NAMALWA (cell line): Measurements from ENCODE around the gene QARS1.

Experiments used
- DNase-seq: peaks from one replicate; pipeline ENCODE4 v3.0.0-alpha.2; 2015; ENCODE audit warnings: low spot score

QARS1 gene

DNA sequence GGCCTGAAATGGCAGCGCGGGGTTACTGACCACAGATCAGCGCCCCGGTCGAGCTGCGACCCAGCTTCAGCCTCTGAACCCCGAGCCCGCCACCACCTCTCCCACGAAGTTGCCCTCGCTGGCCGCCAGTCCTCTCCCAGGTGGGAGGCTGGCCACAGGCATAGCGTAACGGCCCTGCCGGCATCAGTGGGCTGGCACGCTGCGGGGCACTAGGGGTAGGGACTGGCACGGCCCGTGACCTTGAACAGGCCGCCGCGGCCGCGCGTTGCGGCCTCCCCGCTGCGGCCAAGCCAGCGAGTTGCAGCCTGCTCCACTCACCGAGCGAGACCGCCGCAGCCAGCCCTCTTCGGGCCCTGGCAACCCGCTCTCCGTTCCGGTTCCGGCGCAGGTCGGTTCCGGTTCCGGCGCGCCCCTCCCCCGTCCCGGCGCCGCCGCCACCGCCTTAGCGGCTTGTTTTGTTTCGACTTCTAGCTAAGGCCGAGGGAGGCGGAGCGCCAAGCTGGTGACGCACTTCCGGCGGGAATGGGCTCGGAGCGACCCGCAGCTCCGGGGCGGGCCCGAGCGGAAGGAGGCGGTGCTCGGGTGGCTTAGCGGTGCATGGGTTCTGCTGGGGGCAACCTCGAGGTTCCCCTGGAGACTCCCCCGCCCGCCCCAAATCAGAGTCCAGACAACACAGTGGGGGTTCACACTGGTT lies 16.0 kb upstream of the QARS1 start, which contains the start of gene USP19:
TSS of gene USP19 (minus strand) at position 386 of the 694 bp plus-strand sequence. CDS start 1,678 bp downstream, outside the sequence.
- DNase-seq, result peak; percentile 88

DNA sequence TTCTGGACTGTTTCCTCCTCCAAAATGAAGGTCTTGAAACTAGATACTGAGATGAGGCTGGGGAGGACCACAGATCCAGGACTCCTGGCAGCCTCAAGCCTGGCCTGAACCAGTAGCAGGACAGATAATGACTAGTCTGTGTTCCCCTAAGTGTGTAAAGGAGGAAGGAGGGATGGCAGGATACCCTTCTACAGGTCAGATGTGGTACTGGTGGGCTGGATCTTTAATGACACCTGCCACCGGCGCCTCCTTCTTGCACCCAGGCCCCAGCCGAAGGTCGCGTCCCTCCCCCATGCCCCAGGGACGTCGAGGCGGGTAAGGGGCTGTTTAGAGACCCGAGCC lies 15.5 kb upstream of the QARS1 start:
- peak; percentile 34 for DNase-seq

DNA sequence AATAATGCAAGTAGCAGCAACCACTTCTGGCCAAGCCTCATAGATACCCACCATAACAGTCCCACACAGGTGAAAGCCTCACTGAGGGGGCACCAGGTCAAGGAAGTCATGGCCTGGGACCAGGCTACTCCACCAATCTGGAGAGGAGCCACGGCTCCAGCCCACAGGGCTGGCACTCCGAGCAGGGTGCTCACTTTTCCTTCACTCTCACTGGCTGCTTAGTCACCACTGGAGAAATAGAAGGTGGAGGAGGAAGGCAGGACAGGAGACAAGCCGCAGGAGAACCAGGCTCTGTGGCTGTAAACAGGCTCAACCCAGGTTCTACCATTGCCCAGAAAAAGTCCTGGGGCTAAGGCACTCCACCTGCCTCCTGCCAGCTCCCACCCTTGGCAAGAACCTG lies 14.9 kb upstream of the QARS1 start:
- no peak for DNase-seq

DNA sequence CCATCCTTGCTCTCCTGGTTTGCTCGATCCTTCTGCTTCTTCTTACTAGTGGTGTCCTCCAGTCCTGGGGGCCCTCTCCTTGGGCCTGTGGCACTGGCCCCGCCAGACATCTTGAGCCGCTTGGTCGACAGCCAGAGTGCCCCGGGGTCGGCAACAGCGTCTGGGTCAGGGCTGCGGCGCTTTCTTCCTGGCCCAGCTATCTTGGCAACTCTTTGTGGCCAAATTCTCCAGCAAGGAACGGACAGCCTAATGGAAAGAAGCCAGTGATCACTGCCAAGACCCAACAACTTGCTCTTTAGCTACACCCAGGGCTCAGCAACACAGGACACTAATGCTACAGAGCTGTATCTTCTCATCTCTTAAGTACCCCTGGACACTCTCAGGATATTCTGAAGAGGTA lies 14.5 kb upstream of the QARS1 start:
- DNase-seq, result no peak

DNA sequence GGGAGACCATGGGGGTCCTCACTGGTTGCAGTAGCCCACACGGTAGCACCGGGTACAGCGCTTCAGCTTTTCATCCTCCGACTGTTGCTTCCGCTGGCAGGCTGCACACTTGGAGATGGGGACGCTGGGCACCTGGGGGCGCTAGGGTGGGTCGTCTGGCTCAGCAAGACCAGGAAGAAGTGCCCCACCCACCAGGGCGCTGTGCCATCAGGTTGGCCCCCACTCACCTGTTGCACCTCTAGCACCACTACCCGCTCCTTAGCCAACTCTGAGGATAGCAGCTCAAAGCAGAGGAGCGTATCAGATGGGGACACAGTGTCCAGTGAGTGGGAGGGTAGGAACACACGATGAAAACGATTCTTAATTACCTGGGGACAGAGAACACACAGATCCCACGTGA lies 7.7 kb upstream of the QARS1 start:
- no peak for DNase-seq

DNA sequence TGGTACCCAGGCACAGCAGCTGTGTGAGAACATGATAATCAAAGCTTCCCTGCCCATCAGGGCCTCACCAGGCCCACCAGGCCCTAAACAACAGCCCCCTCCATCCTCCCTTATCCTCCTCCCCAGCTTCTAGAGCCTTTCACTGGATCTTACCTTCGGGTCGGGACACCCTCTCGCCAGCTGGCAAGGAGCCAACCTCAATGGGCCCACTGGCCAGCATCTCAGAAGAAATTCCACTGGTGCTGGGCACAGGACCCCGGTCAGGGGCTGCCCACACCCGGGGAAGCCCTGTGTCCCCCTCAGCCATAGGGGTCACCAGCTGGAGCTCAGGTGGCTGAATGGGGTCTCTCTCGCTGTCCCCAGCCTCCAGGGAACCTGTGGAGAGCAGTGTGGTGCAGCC lies 6.8 kb upstream of the QARS1 start:
- no peak for DNase-seq

DNA sequence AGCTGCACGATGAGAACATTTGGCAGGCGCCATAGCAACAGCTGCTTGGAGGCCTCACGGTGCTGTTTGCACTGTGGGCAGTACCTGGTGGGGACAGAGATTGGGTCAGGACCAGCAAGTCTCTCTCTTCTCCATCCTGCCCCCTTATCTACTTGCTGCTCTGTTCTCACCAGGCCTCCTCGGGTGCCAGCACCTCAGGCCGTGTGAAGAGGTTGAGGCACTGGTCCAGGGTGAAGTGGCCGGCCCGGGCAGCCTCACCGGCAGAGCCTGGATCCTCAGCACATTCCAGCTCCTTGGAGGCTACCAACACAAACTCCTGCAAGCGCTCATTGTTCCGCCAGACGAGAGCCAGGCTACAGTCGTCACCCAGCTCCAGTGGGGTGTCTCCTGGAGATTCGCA lies 6.2 kb upstream of the QARS1 start:
- no peak for DNase-seq

DNA sequence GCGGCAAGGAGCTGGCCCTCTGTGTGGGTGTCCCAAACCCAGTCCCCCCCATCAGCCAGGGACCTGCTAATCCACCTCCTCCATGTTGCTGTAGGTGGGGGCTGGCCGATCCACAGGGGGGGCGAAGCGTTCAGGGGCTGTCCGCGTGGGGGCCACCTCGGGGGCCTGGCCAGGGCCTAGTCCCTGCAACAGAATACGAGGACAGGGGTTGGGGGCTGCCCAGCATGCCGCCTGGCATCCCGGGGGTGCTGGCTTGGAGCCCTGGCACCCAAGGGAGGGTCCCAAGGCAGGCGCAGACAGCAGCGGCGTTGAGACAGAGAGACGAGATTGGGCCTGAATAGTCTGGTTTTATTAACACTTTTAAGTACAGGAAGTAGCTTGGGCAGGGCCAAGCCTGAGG lies 3.8 kb upstream of the QARS1 start:
- DNase-seq, result no peak

DNA sequence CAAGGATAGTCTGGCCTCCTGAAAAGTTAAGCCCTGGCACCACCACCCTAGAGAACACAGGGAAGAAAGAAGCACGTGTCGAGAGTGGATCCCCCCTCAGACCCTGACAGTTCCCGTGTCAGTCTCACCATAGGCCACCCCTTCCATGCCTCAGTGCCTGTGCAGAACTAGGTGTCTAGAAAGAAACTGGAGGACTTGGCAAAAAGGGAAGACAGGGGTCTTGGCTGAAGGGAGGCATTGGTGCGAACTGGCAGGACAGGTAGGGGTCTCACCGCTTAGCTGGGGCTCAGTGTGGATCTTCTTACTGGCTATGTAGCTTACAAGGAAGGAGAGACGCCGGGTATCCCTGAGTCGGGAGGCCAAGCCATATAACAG lies 518 bp downstream of the QARS1 start:
- no peak for DNase-seq

DNA sequence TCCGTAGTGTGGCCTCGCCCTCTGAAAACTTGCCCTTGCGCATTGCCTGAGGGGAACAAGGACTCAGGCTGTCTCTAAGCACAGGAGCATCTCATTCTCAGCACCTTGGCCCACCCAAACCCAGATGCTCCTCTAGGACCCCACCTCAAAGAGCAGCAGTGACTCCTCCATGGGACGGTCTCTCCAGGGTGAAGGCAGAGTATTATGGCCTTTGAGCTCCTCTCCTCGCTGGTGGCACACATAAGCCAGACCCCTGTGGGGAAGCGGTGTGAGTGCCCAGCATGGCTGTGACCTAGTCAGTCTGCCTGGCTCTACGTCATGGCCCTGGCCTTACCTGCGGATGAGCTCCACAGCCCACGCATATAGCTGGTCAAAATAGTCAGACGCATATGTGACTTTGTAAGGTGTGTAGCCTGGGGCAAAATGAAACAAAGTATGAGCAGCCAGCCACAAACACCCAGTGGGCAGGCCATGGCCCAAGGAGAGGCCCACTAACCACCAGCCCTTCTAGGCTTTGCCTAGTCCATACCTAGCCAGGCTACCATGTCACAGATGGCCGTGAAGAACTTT lies 4.4 kb downstream of the QARS1 start:
- DNase-seq, result no peak

DNA sequence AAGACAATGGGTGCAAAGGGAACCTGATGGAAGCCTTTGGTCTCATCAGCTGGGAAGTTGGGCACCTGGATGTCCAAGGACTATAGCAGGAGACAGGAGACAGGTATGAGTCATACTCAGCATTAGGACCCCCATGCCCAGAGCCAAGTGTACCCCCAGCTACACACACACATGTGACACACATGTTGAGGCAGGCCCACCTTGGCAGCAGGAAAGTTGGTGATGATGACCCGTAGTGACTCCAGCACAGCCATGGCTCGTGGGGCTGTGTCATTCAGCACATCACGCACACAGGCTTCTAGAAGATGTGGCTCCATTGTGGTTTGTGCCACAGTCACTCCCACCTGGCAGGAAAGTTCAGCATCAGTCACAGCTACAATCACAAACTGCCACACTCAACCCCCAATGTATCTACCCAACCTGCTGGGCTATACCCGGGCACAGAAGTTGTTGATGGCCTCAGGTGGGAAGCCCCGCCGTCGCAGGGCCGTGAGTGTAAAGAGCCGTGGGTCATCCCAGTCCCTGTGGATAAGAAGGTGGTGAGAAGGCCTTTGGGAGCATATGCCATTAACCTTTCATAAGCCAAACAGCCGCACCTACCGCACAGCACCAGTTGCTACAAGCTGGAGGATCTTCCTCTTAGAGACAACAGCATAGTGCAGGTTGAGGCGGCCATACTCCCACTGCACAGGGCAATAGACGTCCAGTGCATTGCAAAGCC lies 5.5 kb downstream of the QARS1 start:
- DNase-seq, result no peak

DNA sequence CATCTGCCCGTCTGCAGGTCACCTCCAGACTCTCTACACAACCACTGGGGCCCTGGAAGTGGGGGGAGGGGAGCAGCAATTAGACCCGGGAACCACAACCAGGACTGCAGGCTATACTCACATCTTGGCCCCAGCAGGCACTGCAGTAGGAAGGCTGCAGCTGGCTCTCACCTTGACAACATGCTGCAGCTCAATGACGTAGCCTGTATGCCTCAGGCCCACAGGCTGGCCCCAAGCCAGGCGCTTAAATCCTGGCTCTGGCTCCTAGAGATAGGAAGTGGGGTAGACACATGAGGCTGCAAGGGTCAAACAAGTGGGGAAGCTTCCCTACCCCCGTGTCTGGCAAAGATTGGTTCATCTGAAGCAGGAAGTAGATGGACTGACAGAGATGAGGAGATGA lies 6.1 kb downstream of the QARS1 start:
- no peak for DNase-seq

DNA sequence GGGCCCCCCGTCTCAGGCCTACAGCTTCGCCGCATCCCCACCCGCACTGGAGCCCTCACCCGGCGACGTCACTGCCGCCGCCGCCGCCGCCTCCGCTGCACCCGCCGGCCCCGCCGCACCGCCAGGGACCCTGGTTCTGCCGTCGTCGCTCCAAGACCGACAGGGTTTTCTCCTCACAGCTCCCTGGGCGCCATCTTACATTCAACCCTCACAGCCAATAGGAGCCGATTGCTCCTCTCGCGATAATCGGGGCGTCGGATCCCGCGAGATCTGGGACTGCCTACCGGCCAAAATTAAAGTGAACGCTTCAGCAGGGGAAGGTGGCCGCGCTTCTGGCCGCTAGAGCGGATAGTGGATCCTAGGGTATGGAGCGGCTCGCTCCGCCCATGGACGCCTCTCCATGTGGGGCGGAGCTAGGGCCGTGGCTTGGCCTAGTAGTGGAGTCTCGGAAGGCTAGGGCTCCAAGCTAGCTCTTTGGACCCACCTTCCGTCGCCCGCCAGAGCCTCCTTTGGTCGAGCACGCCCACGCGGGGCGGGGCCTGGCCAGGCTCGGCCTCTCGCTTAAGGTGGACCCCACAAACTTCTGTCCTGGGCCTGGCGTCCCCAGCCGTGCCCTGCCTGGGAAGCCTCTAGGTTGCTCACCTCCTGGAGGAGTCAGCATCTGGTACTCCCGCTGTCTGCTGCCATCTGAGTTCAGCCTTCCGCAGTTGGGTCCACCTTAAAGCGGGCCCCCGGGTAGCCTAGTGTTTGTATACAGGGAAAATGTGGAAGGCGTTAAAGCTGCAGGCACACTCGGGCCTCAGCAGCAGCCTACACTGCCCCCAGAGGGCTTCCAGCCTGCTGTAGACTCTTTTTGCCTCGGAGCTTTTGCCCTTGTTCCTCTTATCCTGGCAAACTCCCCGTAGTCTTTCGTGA lies 10.4 kb downstream of the QARS1 start, which contains the start of gene QRICH1:
TSS of gene QRICH1 (minus strand) at position 219 of the 915 bp plus-strand sequence. CDS start 17,054 bp downstream, outside the sequence.
- DNase-seq, result peak; percentile 96

DNA sequence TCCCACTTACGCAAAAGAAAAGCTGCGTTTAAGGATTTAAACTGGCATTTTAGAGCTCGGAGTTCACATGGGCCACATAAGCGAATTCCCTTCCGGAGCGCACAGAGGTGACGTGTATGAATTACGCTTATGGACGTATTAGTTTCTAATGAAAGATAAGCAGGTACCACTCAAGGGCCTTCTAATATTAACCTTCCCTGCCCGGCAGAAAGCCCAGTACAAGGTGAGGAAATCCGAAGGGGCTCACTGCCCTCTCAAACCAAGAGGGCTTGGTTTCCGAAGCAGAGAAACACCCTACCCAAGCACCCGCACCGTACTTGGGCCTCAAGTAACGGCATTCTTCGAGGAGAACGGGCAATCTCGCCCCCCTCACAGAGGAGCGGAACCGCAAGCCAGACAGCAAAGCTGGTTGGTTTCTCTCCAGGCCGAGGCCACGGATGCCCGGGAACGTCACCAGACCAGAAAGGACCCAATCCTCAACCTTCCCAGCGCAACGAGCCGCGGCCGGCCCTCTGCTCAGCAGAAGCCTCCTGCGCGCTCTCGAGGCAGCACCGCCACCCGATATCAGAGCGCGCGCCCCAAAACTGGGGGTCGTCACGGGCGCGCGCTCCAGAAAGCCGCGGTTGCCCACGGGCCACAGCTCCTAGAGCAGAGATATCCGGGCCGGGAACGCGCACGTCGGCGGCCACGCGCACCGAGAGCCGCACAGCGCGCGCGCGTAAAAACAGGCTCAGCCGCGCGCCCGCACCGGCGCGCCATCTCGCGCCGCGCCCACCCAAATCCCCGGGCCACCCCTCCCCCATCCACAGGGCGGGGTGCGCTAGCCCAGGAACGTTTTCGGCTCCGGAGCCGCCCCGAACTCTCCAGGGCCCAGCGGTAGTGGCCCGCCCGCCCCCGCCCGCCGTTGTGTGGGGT lies 11.4 kb downstream of the QARS1 start:
- peak; percentile 81 for DNase-seq

DNA sequence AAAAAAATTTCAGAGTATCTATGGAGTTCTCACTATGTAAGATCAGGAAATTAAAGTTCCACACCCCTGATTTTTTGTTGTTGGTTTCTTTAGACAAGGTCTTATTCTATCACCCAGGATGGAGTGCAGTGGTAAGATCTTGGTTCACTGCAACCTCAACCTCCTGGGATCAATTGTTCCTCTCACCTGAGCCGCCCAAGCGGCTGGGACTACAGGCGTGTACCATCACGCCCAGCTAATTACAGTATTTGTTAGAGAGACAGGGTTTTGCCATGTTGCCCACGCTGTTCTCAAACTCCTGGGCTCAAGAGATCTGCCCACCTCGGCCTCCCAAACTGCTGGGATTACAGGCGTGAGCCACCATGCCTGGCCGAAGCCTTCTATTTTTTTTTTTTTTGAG lies 23.1 kb downstream of the QARS1 start:
- no peak for DNase-seq

DNA sequence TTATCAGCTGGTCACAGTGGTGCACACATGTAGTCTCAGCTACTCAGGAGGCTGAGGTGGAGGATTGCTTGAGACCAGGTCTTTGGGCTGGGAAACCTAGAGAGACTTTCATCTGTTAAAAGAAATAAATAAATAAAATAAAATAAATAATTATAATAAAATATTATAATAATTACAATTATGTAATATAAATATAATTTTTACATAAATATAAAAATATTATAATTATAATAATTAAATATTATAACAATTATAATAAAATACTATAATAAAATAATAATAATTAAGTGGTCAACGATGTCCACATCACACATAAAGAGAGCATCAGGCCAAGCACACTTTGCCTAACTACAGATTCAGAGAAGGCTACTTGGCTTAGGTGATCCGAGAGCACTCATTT lies 25.3 kb downstream of the QARS1 start:
- no peak for DNase-seq

DNA sequence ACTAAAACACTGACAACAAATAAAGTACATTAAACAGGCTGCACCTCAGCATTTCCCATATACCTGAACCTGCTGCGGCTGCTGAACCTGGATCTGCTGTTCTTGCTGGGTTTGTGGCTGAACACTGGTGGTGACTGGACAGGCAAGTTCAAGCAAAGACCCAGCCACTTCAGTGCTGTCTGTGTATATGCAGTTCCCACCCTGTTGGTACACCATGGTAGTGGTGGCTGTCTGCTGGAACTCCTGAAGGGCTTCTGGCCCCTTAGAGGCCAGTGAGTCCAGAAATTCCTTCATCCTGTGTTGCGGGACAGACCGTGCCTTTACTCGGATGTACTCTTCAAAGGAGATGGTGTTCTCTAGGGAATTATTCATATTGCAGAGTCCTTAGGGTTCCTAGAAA lies 27.9 kb downstream of the QARS1 start:
- no peak for DNase-seq

DNA sequence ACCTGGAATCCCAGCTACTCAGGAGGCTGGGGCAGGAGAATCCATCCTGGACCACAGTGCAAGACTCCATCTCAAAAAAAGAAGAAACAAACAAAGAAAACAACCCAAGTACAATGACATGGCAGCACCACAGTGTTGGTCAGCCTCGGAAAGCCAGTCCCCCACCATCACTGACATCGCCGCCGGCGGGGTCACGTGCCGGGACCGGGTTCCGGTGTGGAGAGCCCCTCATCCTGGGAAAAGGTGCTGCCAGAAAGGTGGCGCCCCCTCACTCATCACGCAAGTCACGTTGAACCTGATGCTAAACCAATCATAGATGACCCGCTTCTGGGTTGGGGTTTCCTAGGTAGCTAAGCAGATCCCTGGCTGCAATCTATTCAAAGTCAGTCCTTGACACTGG lies 28.4 kb downstream of the QARS1 start:
- no peak for DNase-seq

DNA sequence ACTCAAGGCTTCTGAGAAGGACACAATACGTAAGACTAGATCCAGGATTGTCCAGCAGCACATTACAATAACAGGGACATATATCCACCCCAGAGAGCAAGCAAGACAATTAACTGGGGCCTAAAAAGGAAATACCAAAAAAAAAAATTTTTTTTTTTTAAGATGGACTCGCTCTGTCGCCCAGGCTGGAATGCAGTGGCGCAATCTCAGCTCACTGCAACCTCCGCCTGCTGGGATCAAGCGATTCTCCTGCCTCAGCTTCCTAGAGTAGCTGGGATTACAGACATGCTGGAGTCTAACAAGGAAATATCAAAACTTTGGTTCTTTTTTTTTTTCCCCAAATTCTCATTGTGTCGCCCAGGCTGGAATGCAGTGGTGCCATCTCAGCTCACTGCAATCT lies 46.5 kb downstream of the QARS1 start:
- no peak for DNase-seq

DNA sequence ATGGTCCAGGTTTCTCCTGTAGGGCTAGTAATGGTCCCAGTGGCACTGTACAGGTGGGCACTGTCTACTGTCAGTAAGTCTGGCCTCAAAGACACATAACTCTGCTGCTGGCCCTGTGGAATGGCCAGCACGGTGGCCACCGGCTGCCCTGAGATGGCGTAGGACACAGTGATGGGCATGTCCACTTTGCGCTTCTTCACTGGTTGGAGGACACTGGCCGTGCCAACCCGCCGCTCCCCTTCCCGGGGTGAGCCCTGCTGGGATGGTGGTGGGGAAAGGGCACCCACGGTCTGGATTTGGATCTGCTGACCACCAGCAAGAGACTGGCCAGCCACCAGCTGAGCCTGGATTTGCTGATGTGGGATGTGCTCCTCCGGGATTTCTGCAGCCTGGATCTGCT lies 47.3 kb downstream of the QARS1 start:
- no peak for DNase-seq

DNA sequence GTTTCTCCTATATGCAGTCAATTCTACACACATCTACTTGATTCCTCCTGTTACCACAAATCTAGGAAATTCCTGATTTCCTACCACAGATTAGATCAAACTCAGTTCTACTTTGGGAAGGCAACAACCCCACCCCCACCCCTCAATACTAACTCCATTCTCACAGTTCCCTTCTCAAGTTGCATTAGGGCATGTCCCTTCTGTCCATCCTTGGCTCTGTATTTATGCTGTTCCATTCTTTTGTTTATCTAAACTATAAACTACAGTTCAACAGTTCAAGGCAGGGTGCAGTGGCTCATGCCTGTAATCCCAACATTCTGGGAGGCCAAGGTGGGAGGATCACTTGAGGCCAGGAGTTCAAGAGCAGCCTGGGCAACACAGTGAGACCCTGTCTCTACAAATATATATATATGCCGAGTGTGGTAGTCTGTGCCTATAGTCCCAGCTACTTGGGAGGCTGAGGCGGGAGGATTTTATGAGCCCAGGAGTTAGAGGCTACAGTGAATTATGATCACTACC lies 50.2 kb downstream of the QARS1 start:
- no peak for DNase-seq
